ENCODE measurements around the gene RBSN.

DNA sequence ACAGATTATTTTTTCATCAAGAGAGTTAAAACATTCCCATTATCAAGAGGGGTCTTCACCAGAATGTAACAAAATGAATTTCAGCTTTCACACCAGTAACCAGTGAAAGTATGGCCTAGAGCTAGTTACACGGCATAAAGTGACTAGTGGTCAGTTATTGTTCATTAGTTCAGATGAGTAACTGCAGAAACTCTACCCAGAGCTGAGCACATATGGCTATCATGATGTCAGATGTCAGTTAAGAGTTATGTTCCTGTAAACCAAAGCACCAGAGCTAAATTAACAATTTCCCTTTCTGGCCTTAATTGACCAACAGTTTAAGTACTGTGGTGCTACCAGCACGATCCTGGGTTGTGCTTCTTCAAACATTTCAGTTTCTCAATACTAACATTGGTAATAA, 27.2 kb downstream of the RBSN start:
- TF ChIP-seq, protein P1, sequence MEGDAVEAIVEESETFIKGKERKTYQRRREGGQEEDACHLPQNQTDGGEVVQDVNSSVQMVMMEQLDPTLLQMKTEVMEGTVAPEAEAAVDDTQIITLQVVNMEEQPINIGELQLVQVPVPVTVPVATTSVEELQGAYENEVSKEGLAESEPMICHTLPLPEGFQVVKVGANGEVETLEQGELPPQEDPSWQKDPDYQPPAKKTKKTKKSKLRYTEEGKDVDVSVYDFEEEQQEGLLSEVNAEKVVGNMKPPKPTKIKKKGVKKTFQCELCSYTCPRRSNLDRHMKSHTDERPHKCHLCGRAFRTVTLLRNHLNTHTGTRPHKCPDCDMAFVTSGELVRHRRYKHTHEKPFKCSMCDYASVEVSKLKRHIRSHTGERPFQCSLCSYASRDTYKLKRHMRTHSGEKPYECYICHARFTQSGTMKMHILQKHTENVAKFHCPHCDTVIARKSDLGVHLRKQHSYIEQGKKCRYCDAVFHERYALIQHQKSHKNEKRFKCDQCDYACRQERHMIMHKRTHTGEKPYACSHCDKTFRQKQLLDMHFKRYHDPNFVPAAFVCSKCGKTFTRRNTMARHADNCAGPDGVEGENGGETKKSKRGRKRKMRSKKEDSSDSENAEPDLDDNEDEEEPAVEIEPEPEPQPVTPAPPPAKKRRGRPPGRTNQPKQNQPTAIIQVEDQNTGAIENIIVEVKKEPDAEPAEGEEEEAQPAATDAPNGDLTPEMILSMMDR (IDR thresholded peaks at IDR 0.05 in 4 of 5, conservative IDR thresholded peaks at IDR 0.05 in 1 of 5) = no peak
- no peak for TF ChIP-seq POLR2A (IDR thresholded peaks at IDR 0.05)
